NCI-H2107 treated with DMSO at 0.1 percent for 48 hours (cell line): ENCODE results near the gene ZNF274.
A peak's percentile ranks its signal among the peaks of the same experiment; 100 is the strongest.
"Not testable (repeated sequence)": the region's sequence is repeated elsewhere in the genome, so short reads cannot be mapped to it uniquely, and the experiment has no call there.

Experiments used
- DNase-seq: peaks from one replicate; lab custom pipeline; 2025; ENCODE audit not compliant: unreplicated experiment; lab: John Stamatoyannopoulos, UW

Gene ZNF274

GRCh38 chr19:58212336-58213074, 29.6 kb downstream of the ZNF274 start:
- no peak for DNase-seq

- no peak for DNase-seq
These were observed 30.2 kb downstream of the ZNF274 start for GRCh38 chr19:58213075-58213369.

GRCh38 chr19:58217069-58217481, 34.2 kb downstream of the ZNF274 start:
- no peak for DNase-seq

GRCh38 chr19:58217607-58218391, 34.9 kb downstream of the ZNF274 start:
- DNase-seq: no peak

GRCh38 chr19:58218899-58219298, 36.0 kb downstream of the ZNF274 start:
- DNase-seq: no peak

- no peak for DNase-seq
These were observed 45.2 kb downstream of the ZNF274 start for GRCh38 chr19:58227964-58228584.

- DNase-seq: peak; percentile 36
These were observed 45.9 kb downstream of the ZNF274 start, which contains the start of gene ZNF544 for GRCh38 chr19:58228585-58229254. Gene ZNF544 (plus strand): TSS chr19:58228914. CDS start chr19:58244024, 15,110 bp downstream.

- DNase-seq: no peak
These were observed 46.4 kb downstream of the ZNF274 start for GRCh38 chr19:58229255-58229639.

GRCh38 chr19:58237324-58237723, 54.5 kb downstream of the ZNF274 start:
- no peak for DNase-seq

- no peak for DNase-seq
These were observed 60.5 kb downstream of the ZNF274 start for GRCh38 chr19:58243351-58243750.

- DNase-seq: no peak
These were observed 66.0 kb downstream of the ZNF274 start for GRCh38 chr19:58248886-58249285.

- DNase-seq: no peak
These were observed 69.3 kb downstream of the ZNF274 start for GRCh38 chr19:58252102-58252685.

- not testable (repeated sequence) for DNase-seq
These were observed 75.4 kb downstream of the ZNF274 start for GRCh38 chr19:58258259-58258658.

- no peak for DNase-seq
These were observed 78.7 kb downstream of the ZNF274 start for GRCh38 chr19:58261600-58261967.

- no peak for DNase-seq
These were observed 79.4 kb downstream of the ZNF274 start for GRCh38 chr19:58261968-58262921.

- no peak for DNase-seq
These were observed 80.0 kb downstream of the ZNF274 start for GRCh38 chr19:58262922-58263296.
